ENCODE measurements around the gene MCAT. TPM values are rescaled to one million over a fixed set of nuclear protein-coding genes. Genes with fewer than 3 reads are reported as not detected.

Gene MCAT
- total and polyA plus RNA-seq, 2 experiments from 2014 or later, result 16.0 to 18.2 TPM

DNA sequence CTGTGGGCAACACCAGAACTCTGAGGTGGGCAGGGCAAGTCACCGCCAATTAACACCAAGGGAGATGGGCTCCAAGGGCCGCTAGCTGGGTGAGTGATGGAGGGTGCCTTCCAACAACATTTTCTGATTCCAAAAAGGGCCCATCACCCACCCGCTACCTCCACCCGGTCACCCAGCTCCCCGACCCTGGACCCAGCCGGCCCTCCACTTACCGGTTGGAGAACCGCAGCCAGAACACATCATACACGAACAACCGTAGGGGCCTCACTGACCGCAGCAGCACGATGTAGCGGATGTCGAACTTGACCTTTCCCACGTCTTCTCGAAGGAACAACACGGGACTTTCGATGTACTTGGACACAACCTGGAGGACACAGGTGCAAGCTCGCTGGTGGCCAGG lies 29.0 kb upstream of the MCAT start:
- H3K9ac ChIP-seq, result no peak overlapping the region
- no peaks in the 10 kb centered on the region for H4K20me1 ChIP-seq (ENCODE audit: insufficient read depth)
- DNase-seq, result no peak
- H3K27ac ChIP-seq, result no peak overlapping the region
- in situ Hi-C loops (cut with MboI), result no loop called here
- H3K4me1 ChIP-seq (ENCODE audit: insufficient read depth), result no peaks in the 10 kb centered on the region
- 95 to 97% methylated on average over 19 of the region's 19 CpGs for WGBS, 2 experiments (ENCODE audit: low coverage in 1 of 2, low lambda C conversion rate in 2 of 2, missing lambda C conversion rate in 2 of 2)
- H3K4me3 ChIP-seq, result no peak overlapping the region
- H2AFZ ChIP-seq, result no peak overlapping the region
- H3K4me2 ChIP-seq (ENCODE audit: unreplicated experiment), result no peak overlapping the region
- H3K9me2 ChIP-seq (ENCODE audit: insufficient read depth), result no peaks in the 10 kb centered on the region
- no peaks in the 10 kb centered on the region; the same call in 1 of the 2 replicates for H3K36me3 ChIP-seq (ENCODE audit: low read depth)
- H3K27me3 ChIP-seq (replicated peaks; ENCODE audit: insufficient read depth), result no peaks in the 10 kb centered on the region
- no peaks in the 10 kb centered on the region for H3K79me2 ChIP-seq (ENCODE audit: insufficient read depth)
- no peaks in the 10 kb centered on the region for H3K9me3 ChIP-seq (ENCODE audit: low read depth)
- TF ChIP-seq EZH2 (IDR thresholded peaks at IDR 0.05; ENCODE audit: insufficient read depth, poor library complexity, severe bottlenecking) (no peak), EZH2phosphoT487 (IDR thresholded peaks at IDR 0.05; ENCODE audit: insufficient read depth, low read depth) (no peak)
- H3F3A ChIP-seq (ENCODE audit: insufficient read depth), result no peaks in the 10 kb centered on the region

DNA sequence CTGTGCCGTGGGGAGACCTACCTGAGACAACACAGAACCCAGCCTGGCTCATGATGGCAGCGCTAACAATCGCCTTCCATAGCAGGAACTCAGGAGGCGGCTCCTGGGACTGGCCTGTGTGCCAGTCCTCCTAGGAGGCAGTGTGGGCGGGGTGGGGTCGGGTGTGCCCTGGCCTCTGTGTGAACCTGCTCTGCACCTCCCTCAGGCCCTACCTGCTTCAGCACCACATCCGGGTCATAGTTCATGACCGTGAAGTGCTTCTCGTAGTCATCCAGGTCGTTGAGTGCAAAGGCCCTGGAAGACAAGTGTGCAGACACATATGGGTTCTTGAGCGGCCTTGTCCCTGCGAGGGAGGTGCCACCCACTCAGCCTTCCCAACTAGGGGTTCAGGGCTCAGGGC lies 28.4 kb upstream of the MCAT start:
- TF ChIP-seq EZH2phosphoT487 (IDR thresholded peaks at IDR 0.05; ENCODE audit: insufficient read depth, low read depth) (no peak), EZH2 (IDR thresholded peaks at IDR 0.05; ENCODE audit: insufficient read depth, poor library complexity, severe bottlenecking) (no peak)
- no peaks in the 10 kb centered on the region for H3K4me1 ChIP-seq (ENCODE audit: insufficient read depth)
- H3K27me3 ChIP-seq (replicated peaks; ENCODE audit: insufficient read depth), result no peaks in the 10 kb centered on the region
- no peak overlapping the region for H3K4me2 ChIP-seq (ENCODE audit: unreplicated experiment)
- no peaks in the 10 kb centered on the region for H3F3A ChIP-seq (ENCODE audit: insufficient read depth)
- H3K36me3 ChIP-seq (ENCODE audit: low read depth), result no peaks in the 10 kb centered on the region; the same call in 1 of the 2 replicates
- H3K9me2 ChIP-seq (ENCODE audit: insufficient read depth), result no peaks in the 10 kb centered on the region
- no peaks in the 10 kb centered on the region for H3K9me3 ChIP-seq (ENCODE audit: low read depth)
- in situ Hi-C loops (cut with MboI), result no loop called here
- no peak overlapping the region for H3K27ac ChIP-seq
- H4K20me1 ChIP-seq (ENCODE audit: insufficient read depth), result no peaks in the 10 kb centered on the region
- no peak overlapping the region for H3K4me3 ChIP-seq
- H3K79me2 ChIP-seq (ENCODE audit: insufficient read depth), result no peaks in the 10 kb centered on the region
- no peak overlapping the region for H2AFZ ChIP-seq
- 88 to 92% methylated on average over 11 to 12 of the region's 12 CpGs for WGBS, 2 experiments (ENCODE audit: low coverage in 1 of 2, low lambda C conversion rate in 2 of 2, missing lambda C conversion rate in 2 of 2)
- no peak for DNase-seq
- H3K9ac ChIP-seq, result no peak overlapping the region

DNA sequence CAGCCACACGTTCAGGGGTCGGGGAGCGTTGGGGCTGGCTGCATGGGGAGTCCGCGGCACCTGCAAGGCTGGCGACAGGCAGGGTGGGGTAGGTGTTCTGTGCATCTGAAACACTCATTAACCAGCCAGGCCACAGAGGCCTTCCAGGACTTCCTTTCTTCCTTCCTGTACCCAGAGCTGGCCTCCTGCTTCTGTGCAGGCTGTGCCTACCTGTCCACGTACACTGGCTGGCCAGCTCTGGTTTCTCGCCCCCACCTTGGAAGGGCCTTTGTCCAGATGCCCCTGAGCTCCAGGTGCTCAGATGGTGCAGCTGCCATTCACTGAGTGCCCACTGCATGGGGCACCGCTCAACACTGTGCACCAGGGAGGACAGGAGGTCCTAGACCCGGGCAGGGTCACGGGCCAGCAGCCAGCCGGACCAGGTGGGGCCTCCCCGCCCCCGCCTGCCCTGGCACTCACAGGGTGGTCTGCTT lies 27.9 kb upstream of the MCAT start:
- no peaks in the 10 kb centered on the region for H3K79me2 ChIP-seq (ENCODE audit: insufficient read depth)
- no peaks in the 10 kb centered on the region for H3K9me3 ChIP-seq (ENCODE audit: low read depth)
- H2AFZ ChIP-seq, result no peak overlapping the region
- no peaks in the 10 kb centered on the region for H3K9me2 ChIP-seq (ENCODE audit: insufficient read depth)
- 84 to 89% methylated on average over 14 of the region's 14 CpGs for WGBS, 2 experiments (ENCODE audit: low coverage in 1 of 2, low lambda C conversion rate in 2 of 2, missing lambda C conversion rate in 2 of 2)
- H3K4me2 ChIP-seq (ENCODE audit: unreplicated experiment), result no peak overlapping the region
- H4K20me1 ChIP-seq (ENCODE audit: insufficient read depth), result no peaks in the 10 kb centered on the region
- H3K4me1 ChIP-seq (ENCODE audit: insufficient read depth), result no peaks in the 10 kb centered on the region
- no peak for TF ChIP-seq EZH2phosphoT487 (IDR thresholded peaks at IDR 0.05; ENCODE audit: insufficient read depth, low read depth)
- no peak overlapping the region for H3K27ac ChIP-seq
- H3K9ac ChIP-seq, result no peak overlapping the region
- in situ Hi-C loops (cut with MboI), result no loop called here
- no peaks in the 10 kb centered on the region; the same call in 1 of the 2 replicates for H3K36me3 ChIP-seq (ENCODE audit: low read depth)
- no peaks in the 10 kb centered on the region for H3K27me3 ChIP-seq (replicated peaks; ENCODE audit: insufficient read depth)
- H3K4me3 ChIP-seq, result no peak overlapping the region
- no peak for DNase-seq
- H3F3A ChIP-seq (ENCODE audit: insufficient read depth), result no peaks in the 10 kb centered on the region

DNA sequence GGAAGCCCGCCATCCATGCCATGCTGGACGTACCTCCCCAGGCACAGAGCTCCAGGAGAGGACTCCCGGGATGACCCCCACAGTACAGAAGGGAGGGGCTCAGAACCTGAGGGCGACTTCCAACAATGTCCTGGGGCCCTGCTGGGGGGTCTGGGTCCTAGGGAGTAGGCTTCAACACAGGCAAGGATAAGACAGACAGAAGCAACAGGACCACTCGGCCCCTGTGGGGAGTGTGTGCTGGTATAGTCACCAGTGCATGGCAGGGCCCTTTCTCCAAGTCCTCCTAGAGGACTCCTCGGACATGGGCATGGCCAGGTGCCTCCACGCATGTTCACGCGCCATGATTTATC lies 26.9 kb upstream of the MCAT start:
- WGBS, 2 experiments (ENCODE audit: low coverage in 1 of 2, low lambda C conversion rate in 2 of 2, missing lambda C conversion rate in 2 of 2), result 91 to 93% methylated on average over 9 of the region's 9 CpGs
- H3K4me2 ChIP-seq (ENCODE audit: unreplicated experiment), result no peak overlapping the region
- H4K20me1 ChIP-seq (ENCODE audit: insufficient read depth), result no peaks in the 10 kb centered on the region
- H3K27me3 ChIP-seq (replicated peaks; ENCODE audit: insufficient read depth), result no peaks in the 10 kb centered on the region
- no peak overlapping the region for H3K4me3 ChIP-seq
- no peak overlapping the region for H3K27ac ChIP-seq
- no peaks in the 10 kb centered on the region for H3K9me2 ChIP-seq (ENCODE audit: insufficient read depth)
- in situ Hi-C loops (cut with MboI), result no loop called here
- no peaks in the 10 kb centered on the region for H3K79me2 ChIP-seq (ENCODE audit: insufficient read depth)
- no peak overlapping the region for H2AFZ ChIP-seq
- TF ChIP-seq EZH2phosphoT487 (IDR thresholded peaks at IDR 0.05; ENCODE audit: insufficient read depth, low read depth) (no peak), EZH2 (IDR thresholded peaks at IDR 0.05; ENCODE audit: insufficient read depth, poor library complexity, severe bottlenecking) (no peak)
- H3K36me3 ChIP-seq (ENCODE audit: low read depth), result no peaks in the 10 kb centered on the region; the same call in 1 of the 2 replicates
- no peak overlapping the region for H3K9ac ChIP-seq
- DNase-seq, result no peak
- no peaks in the 10 kb centered on the region for H3K4me1 ChIP-seq (ENCODE audit: insufficient read depth)
- no peaks in the 10 kb centered on the region for H3F3A ChIP-seq (ENCODE audit: insufficient read depth)
- H3K9me3 ChIP-seq (ENCODE audit: low read depth), result no peaks in the 10 kb centered on the region
